Stimulated activated CD8-positive, alpha-beta memory T cell treated with anti-CD3 and anti-CD28 coated beads, Interleukin-7, amount 100 ng/mL, for 48 hours (primary cell): ENCODE data around the gene FES.
"Not testable (repeated sequence)": the region's sequence is repeated elsewhere in the genome, so short reads cannot be mapped to it uniquely, and the experiment has no call there.

Experiments used
- DNase-seq, 2 donors: peaks; one replicate each; pipeline ENCODE4 v3.0.0-alpha.2; 2020; ENCODE audit warnings: low read depth in 1 of 2; ENCODE audit errors: extremely low read depth in 1 of 2

FES gene

GRCh38 chr15:90907838-90908507, 23.7 kb downstream of the FES start:
- DNase-seq, result no peak

DNA sequence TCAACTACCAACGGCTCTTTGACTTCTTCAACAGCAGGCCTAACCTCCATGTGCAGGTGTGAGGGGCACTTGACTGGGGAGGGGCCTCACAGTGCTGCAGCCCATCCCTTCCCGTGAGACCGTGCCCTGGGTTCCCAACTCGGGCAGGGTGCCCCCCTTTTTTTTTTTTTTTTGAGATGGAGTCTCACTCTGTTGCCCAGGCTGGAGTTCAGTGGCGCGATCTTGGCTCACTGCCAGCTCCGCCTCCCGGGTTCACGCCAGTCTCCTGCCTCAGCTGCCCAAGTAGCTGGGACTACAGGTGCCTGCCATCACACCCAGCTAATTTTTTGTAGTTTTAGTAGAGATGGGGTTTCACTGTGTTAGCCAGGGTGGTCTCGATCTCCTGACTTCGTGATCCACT, 25.1 kb downstream of the FES start:
- DNase-seq, result not testable (repeated sequence)

DNA sequence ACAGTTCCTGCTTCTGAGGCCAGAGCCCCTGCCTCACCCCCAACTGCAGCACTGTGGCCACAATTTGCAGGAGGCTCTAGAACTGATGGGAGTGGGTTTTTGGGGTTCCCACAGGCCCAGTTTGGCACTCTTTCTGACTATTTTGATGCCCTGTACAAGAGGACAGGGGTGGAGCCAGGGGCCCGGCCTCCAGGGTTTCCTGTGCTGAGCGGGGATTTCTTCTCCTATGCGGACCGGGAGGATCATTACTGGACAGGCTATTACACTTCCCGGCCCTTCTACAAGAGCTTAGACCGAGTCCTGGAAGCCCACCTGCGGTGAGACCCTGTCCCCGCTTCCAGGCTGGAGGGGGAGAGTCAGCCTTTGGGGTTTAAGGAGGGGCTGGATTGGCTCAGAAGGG, 25.7 kb downstream of the FES start:
- no peak for DNase-seq

DNA sequence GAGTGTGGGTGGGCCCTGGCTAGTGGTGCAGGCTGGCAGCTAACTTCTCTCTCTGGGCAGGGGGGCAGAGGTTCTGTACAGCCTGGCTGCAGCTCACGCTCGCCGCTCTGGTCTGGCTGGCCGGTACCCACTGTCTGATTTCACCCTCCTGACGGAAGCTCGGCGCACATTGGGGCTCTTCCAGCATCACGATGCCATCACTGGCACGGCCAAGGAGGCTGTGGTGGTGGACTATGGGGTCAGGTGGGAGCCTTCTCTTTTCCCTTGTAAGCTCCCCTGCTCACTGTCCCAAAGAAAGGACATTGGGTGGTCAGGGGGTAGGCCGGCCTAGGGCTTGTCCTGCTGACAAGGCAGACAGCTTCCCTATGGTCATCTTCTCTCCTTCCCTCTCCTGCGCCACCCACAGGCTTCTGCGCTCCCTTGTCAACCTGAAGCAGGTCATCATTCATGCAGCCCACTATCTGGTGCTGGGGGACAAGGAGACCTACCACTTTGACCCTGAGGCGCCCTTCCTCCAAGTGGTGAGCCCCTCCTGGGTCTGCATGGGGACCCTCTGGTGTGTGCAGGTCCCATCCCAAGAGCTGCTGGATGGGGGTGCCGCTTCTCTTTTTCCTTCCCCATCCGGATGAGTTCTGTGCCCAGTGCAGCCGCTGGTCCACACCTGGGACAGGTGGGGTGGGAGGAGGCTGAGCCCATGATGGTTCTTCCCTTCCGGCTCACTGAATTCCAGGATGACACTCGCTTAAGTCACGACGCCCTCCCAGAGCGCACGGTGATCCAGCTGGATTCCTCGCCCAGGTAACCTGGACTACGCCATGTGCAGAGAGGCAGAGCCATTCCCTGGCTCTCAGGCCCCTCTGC, 26.4 kb downstream of the FES start:
- DNase-seq, result no peak

GRCh38 chr15:90911302-90911623, 27.0 kb downstream of the FES start:
- no peak for DNase-seq

DNA sequence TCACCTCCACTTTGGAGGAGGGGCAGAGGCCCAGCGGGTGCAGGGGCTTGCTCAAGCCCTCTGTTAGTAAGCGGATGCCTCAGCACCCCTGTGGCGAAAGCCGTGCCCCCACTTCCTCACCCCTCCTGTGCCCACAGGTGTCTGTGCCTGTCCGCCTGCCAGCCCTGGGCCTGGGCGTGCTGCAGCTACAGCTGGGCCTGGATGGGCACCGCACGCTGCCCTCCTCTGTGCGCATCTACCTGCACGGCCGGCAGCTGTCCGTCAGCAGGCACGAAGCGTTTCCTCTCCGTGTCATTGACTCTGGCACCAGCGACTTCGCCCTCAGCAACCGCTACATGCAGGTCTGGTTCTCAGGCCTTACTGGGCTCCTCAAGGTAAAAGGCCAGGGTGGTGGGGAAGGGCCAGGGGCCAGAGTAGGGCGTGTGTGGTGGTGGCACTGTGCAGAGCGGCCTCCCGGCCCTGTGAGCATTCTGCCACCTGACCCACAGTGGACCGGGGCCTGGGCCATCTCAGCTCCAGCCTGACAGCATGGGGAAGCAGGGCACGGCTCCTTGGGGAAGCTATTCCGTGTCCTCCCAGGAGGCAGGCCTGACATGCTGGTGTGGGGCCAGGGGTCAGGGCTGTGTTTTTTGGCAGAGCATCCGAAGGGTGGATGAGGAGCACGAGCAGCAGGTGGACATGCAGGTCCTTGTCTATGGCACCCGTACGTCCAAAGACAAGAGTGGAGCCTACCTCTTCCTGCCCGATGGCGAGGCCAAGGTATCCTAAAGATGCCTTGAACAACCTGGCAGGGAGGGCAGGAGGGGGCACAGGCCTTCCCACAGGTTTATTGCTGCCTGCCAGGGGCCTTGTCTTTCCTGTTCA, 27.8 kb downstream of the FES start:
- no peak for DNase-seq

DNA sequence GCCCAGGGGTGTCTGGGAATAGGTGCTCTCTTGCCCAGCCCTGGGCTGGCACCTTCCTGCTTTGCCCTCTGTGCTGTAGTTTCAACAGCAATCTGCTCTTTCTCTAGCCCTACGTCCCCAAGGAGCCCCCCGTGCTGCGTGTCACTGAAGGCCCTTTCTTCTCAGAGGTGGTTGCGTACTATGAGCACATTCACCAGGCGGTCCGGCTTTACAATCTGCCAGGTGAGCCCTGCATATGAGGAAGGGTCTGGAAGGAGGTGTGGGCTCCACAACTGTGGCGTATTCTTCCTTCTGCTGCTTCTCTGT, 28.4 kb downstream of the FES start:
- no peak for DNase-seq

DNA sequence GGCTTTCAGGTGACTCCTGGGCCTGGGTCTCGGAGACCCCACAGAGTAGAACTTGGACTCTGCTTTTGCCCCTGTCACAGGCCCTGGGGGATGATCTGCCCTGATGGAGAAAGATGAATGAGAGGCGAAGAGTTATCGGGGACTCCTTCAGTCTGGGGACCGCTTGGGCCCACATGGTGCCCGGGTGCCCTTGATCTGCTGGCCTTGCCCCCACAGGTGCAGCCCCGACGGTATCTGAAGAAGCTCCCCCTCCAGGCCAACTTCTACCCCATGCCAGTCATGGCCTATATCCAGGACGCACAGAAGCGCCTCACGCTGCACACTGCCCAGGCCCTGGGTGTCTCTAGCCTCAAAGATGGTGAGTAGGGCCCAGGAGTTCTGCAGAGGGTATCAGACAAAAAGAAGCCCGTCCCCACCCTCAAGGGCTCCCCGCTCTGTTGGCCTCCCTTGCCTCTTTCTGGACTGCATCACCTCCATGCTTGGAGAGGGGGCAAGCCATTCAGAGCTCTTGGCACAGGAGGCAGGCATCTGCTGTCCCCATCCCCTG, 29.2 kb downstream of the FES start:
- DNase-seq, result no peak

GRCh38 chr15:90914305-90915080, 30.2 kb downstream of the FES start:
- DNase-seq, result no peak

DNA sequence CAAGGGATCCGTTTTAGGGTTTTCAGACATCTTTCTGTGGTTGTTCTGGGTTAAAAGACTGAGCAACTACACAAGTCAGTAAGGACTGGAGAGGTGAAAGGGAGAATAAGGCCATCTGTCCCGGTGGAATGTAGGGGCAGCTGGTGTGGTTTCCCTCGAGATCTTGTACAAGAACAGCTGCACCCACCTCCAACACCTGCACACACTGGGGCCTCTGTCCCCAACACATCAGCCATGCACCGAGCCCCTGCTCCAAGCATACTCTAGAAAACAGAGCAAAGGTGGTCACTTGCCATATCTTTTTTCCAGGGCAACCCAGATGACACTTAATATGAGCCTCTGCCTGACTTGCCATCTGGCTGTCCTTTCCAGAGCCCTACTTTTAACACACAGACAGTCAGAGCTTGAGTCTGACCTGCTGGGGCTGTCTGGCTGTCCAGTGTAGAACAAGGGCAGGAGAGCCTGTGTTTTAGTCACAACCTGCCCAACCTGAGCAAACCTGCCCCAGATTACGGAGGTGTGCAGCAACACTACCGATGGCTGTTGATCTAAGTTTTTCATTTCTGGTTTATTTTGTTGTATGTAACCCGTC, 31.0 kb downstream of the FES start:
- no peak for DNase-seq

GRCh38 chr15:90915808-90916440, 31.6 kb downstream of the FES start:
- no peak for DNase-seq

DNA sequence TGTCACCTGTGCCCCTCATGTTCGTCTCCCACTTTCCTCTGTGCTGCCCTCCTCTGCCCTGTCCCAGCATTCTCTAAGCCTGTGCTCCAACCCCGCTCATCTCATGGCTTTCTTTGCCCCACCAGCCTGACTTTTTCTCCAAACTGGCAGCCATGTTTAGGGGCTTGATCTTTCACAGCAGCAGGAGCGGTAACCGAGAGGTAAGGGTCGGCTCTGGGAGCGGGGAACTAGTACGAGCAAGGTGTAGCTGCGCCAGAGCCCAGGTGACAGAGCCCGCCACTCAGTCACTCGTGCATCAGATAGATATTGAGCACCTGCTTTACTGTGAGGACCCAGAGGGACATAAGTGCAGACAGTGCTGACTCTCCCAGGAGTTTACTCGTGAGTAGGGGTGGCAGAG, 32.2 kb downstream of the FES start:
- no peak for DNase-seq

DNA sequence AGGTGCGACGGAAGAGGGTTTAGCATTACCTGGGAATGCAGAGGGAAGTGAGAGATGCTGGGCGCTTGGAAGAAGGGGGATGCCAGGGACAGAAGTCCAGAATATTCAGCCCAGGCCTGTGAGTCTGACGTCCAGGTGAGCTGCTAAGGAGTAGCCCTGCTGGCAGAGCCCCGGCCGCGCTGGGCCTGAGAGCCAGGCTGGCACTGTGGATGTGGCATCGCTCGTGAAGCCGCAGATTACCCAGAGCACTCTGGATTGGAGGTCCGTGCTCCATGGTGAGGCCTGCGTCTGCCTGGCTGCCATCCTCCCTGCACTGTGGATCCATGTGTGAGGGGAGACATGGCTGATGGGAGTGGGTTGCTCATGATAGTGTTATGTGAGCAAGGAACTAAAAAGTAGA, 33.3 kb downstream of the FES start:
- no peak for DNase-seq

- no peak for DNase-seq
These were observed 33.9 kb downstream of the FES start for GRCh38 chr15:90918034-90918788.

DNA sequence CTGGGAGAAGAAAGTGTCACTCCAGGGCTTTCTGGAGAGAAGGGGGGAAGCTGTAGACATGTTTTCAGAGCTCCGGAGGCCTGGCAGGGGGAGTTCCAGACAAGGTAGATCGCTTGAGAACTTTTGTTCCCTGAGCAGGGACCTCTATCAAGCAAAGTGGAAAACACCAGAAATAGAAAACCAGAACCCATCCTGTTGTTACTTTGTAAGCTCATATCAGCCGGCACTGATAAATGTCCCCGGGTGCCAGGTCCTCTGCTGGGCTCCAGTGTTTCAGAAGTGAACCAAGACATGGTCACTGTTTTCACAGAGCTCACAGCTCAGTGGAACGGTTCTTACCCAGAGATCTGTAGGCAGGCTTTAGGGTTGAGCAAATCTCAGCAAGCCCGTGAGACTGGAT, 34.5 kb downstream of the FES start:
- DNase-seq, result no peak

- DNase-seq, result no peak
These were observed 37.6 kb downstream of the FES start for GRCh38 chr15:90921887-90922286.

GRCh38 chr15:90922712-90923322, 38.5 kb downstream of the FES start:
- DNase-seq, result not testable (repeated sequence)

DNA sequence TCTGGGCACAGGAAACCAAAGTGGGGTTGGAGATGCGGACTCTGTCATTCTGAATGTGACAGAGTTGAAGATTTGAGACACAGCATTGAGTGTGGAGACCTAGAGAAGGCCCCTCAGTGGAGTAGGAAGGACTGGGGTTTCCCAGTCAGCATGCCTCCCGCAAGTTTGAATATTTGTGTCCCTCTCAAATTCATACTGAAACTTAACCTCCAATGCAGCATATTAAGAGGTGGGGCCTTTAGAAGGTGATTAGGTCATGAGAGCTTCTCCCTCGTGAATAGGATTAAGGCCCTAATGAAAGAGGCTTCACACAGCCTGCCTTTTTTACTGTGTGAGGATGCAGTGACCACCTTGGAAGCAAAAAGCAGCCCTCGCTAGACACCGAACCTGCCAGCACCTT, 40.1 kb downstream of the FES start:
- DNase-seq, result no peak

GRCh38 chr15:90926766-90927165, 42.5 kb downstream of the FES start:
- not testable (repeated sequence) for DNase-seq
